Karpas-422 (cell line): ENCODE results near the gene SAMHD1. TPM values are rescaled to one million over a fixed set of nuclear protein-coding genes. Genes with fewer than 3 reads are reported as not detected.
"Not testable (repeated sequence)": the region's sequence is repeated elsewhere in the genome, so short reads cannot be mapped to it uniquely, and the experiment has no call there.

ENCODE experiments used
- DNase-seq: peaks from one replicate; pipeline ENCODE4 v3.0.0-alpha.2; 2015
- H2AFZ ChIP-seq: fragments of 200-600 bp; sonication (generic); 2 replicates; pipeline ENCODE4 v1.6.1; 2014; ENCODE audit warnings: antibody characterized with exemption, low read length, mixed read lengths
- H3K27ac ChIP-seq: fragments of 200-600 bp; sonication (generic); 2 replicates; pipeline ENCODE4 v1.5.1; 2014; ENCODE audit warnings: mild to moderate bottlenecking, low read length, moderate library complexity
- H3K27me3 ChIP-seq: fragments of 200-600 bp; sonication (generic); 2 replicates; pipeline ENCODE4 v1.6.1; 2014; ENCODE audit warnings: low read length, mixed read lengths
- H3K36me3 ChIP-seq: fragments of 200-600 bp; sonication (generic); 2 replicates; pipeline ENCODE4 v1.6.1; 2014; ENCODE audit warnings: low read length, mixed read lengths; ENCODE audit not compliant: insufficient read depth
- H3K4me1 ChIP-seq: fragments of 200-600 bp; sonication (generic); 2 replicates; pipeline ENCODE4 v1.6.1; 2014; ENCODE audit warnings: mild to moderate bottlenecking, low read length, mixed read lengths
- H3K4me2 ChIP-seq: fragments of 200-600 bp; sonication (generic); 2 replicates; pipeline ENCODE4 v1.6.1; 2014; ENCODE audit warnings: low read length, low read depth, mild to moderate bottlenecking; ENCODE audit not compliant: poor library complexity, severe bottlenecking
- H3K4me3 ChIP-seq: fragments of 200-600 bp; sonication (generic); 2 replicates; pipeline ENCODE4 v1.5.1; 2014; ENCODE audit warnings: mild to moderate bottlenecking, antibody characterized with exemption, low read length, mixed read lengths
- H3K79me2 ChIP-seq: fragments of 200-600 bp; sonication (generic); 2 replicates; pipeline ENCODE4 v1.6.1; 2014; ENCODE audit warnings: mild to moderate bottlenecking, low read length, mixed read lengths
- H3K9ac ChIP-seq: fragments of 200-600 bp; sonication (generic); 2 replicates; pipeline ENCODE4 v1.6.0; 2014; ENCODE audit warnings: low read length
- H3K9me2 ChIP-seq: fragments of 200-600 bp; sonication (generic), shearing (Covaris generic); replicated peaks from 2 replicates; pipeline ENCODE4 v1.6.0; 2014; ENCODE audit warnings: mild to moderate bottlenecking, low read length, moderate library complexity; ENCODE audit not compliant: insufficient read depth
- H3K9me3 ChIP-seq: fragments of 300-700, 200-600 bp; sonication (generic); 2 replicates; pipeline ENCODE4 v1.6.1; 2014; ENCODE audit warnings: low read length, mixed read lengths
- H4K20me1 ChIP-seq: fragments of 200-600 bp; sonication (generic); 2 replicates; pipeline ENCODE4 v1.6.1; 2014; ENCODE audit warnings: mild to moderate bottlenecking, antibody characterized with exemption, low read length, low read depth; ENCODE audit not compliant: insufficient read depth
- total RNA-seq: library from RNA; depleted of rRNA; stranded (reverse); fragments of >200 nt; shearing (Covaris generic); gene quantifications from 2 replicates; pipeline ENCODE4 v1.2.3, GENCODE V29; 2014; ENCODE audit warnings: low replicate concordance

The SAMHD1 gene
- total RNA-seq, 1 experiment from 2014 or later, result 28.7 TPM

DNA sequence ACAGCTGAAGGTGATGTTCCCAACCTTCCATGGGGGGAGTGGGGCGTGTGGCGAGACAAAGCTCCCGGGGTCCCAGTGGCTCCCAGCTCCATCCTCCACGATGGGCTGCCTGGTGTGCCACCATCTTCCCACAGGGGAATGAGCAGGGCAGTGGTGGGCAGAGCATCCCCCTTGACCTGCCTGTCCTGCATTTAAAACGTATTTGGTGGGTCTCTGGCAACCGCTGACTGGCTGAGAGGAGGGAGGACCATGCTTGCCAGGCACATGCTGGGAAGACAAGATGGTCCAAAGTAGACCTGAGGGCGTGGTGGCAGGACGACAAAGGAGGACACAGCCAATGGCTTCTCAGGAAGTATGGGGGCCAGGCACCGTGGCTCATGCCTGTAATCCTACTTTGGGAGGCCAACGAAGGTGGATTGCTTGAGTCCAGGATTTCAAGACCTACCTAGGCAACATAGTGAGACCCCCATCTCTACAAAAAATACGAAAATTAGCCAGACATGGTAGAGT is 70.7 kb downstream of the SAMHD1 start:
- H3K4me1 ChIP-seq, result no peaks in the 10 kb centered on the region
- no peak overlapping the region for H3K27ac ChIP-seq
- no peaks in the 10 kb centered on the region for H3K79me2 ChIP-seq
- H3K9ac ChIP-seq, result no peak overlapping the region
- H3K27me3 ChIP-seq, result no peaks in the 10 kb centered on the region
- H3K9me3 ChIP-seq, result no peaks in the 10 kb centered on the region
- no peak overlapping the region for H2AFZ ChIP-seq
- no peak overlapping the region for H3K4me3 ChIP-seq
- H3K36me3 ChIP-seq, result no peaks in the 10 kb centered on the region
- no peaks in the 10 kb centered on the region for H4K20me1 ChIP-seq
- H3K4me2 ChIP-seq, result no peak overlapping the region
- DNase-seq, result no peak
- H3K9me2 ChIP-seq, result no peaks in the 10 kb centered on the region

DNA sequence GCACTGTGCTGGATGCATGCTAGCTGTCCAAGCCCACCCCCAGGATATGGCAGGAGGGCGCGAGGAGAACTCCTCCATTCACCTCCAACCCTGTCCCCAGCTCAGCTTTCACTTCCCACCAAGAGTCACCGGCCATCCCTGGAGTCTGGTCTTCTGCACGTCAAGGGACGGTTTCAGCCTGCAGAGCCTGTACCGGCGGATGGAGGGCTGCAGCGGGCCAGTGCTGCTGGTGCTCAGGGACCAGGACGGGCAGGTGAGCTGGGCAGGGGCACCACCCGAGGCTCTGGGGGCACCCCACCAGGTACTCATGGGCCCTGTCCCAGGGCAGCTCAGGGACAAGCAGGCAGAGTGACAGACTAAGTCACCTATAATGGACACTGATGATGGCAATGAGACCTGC is 72.6 kb downstream of the SAMHD1 start:
- H3K27me3 ChIP-seq, result no peaks in the 10 kb centered on the region
- H3K36me3 ChIP-seq, result no peaks in the 10 kb centered on the region
- H3K9me2 ChIP-seq, result no peaks in the 10 kb centered on the region
- no peaks in the 10 kb centered on the region for H3K79me2 ChIP-seq
- DNase-seq, result no peak
- H3K4me3 ChIP-seq, result no peak overlapping the region
- no peaks in the 10 kb centered on the region for H3K4me1 ChIP-seq
- H3K4me2 ChIP-seq, result no peak overlapping the region
- no peak overlapping the region for H3K27ac ChIP-seq
- no peak overlapping the region for H2AFZ ChIP-seq
- H4K20me1 ChIP-seq, result no peaks in the 10 kb centered on the region
- no peaks in the 10 kb centered on the region for H3K9me3 ChIP-seq
- H3K9ac ChIP-seq, result no peak overlapping the region

DNA sequence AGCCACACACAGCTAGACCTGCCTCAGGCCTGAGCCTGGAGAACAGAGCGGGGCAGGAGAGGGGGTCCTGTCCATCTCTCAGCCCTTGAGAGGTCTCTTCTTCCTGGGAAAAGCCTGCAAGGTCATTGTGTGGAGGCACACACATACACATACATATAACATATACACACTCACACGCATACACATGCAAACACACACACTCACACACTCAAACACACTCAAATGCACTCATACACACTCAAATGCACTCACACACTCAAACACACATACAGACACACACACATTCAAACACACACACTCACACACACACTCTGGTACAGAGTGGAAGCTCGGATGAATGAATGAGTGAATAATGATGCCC is 75.1 kb downstream of the SAMHD1 start:
- Histone ChIP-seq H3K79me2 (no peaks in the 10 kb centered on the region), H3K9ac (no peak overlapping the region), H3K4me3 (no peak overlapping the region), H3K9me2 (no peaks in the 10 kb centered on the region), H3K4me2 (no peak overlapping the region), H3K27me3 (no peaks in the 10 kb centered on the region), H4K20me1 (no peaks in the 10 kb centered on the region), H2AFZ (no peak overlapping the region), H3K36me3 (no peaks in the 10 kb centered on the region), H3K27ac (no peak overlapping the region), H3K9me3 (no peaks in the 10 kb centered on the region), H3K4me1 (no peaks in the 10 kb centered on the region)
- DNase-seq, result no peak

DNA sequence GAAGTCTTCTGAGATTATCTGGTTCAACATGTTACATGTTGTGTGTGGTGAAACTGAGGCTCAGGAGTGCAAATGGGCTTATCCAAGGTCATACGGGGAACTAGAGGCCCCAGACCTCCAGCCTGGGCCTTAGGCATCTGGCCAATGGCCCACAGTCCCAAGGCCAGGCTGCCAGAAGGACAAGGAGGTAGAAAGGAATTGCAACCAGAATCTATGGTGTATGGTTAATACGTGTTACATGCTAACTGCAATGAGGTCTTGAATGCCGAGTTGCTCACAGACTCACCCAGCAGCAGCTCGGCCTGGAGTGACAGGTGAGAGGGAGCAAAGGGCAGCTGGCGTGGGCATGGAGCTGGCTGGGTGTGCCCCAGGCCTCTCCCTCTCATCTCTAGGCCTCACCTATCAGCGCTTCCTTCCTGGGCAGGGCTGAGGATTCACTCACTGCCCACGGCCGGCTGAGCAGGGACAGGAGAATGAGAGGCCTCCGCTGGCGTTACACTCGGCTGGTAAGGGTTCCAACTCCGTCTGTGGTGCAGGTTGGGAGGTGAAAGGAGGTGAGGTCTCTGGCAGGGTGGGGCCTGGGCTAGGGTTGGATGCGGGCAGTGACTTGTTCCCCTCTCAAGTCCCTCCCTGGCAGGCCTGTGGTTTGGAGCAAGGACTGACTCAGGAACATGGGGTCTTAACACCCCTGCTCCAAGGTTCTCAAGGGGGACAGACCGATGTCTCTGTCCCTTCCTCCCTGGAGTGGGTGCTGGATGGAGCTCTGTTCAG is 75.6 kb downstream of the SAMHD1 start, which contains the start of gene TLDC2:
Gene TLDC2, plus strand, starts transcription at position 437 of the 771 bp plus-strand sequence. Its CDS starts 37 bp downstream, at position 474.
- Histone ChIP-seq H3K36me3 (no peaks in the 10 kb centered on the region), H2AFZ (no peak within 1 kb of the TSS), H3K4me3 (no peak within 1 kb of the TSS), H3K27me3 (no peaks in the 10 kb centered on the region), H3K27ac (no peak within 1 kb of the TSS), H4K20me1 (no peaks in the 10 kb centered on the region), H3K9me3 (no peaks in the 10 kb centered on the region), H3K9ac (no peak within 1 kb of the TSS), H3K79me2 (no peaks in the 10 kb centered on the region), H3K4me1 (no peaks in the 10 kb centered on the region), H3K9me2 (no peaks in the 10 kb centered on the region), H3K4me2 (no peak within 1 kb of the TSS)
- DNase-seq, result no peak

DNA sequence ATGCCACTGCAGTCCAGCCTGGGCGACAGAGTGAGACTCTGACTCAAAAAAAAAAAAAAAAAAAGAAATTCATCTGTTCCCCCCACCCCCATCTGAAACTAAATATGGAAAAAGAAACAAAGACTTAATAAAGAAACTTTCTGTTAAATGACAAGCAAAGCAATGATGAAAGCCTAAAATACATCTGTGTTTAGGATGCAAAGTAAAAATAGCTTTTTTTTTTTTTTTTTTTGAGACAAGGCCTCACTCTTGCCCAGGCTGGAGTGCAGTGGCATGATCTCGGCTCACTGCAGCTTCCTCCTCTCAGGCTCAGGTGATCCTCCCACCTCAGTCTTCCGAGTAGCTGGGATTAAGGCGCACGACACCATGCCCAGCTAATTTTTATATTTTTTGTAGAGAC is 76.4 kb downstream of the SAMHD1 start:
- not testable (repeated sequence) for DNase-seq, H4K20me1 ChIP-seq, H2AFZ ChIP-seq, H3K4me1 ChIP-seq, H3K4me3 ChIP-seq, H3K9me2 ChIP-seq, H3K79me2 ChIP-seq, H3K9ac ChIP-seq, H3K9me3 ChIP-seq, H3K27me3 ChIP-seq, H3K27ac ChIP-seq, H3K36me3 ChIP-seq, H3K4me2 ChIP-seq

DNA sequence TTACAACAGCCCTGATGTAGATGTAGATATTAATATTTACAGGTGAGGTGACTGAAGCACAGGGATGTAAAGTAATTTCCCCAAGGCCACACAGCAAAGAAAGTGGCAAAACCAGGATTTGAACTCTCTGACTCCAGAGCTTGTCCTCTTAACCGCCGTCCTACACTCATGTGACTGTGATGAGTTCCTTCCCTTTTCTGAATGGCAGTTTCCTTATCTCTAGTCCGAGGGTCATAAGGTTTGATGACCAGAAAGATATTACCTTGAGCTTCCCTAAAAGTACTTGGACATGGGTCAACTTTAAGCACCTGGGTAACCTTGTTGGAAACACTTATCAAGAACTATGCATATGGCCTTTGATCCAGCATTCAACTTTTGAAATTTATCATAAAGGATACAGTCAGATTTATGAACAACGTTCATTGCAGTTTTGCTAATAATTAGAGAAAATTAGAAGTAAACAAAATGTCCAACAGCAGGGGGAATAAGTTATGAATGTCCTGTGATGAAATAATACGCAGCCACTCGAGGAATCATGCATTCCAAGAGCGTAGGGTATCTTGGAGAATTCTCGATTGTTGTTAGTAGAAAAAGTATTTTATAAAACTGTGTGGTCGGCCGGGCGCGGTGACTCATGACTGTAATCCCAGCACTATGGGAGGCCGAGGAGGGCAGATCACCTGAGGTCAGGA is 77.9 kb downstream of the SAMHD1 start:
- H3K4me1 ChIP-seq, result no peaks in the 10 kb centered on the region
- H3K79me2 ChIP-seq, result no peaks in the 10 kb centered on the region
- no peaks in the 10 kb centered on the region for H3K27me3 ChIP-seq
- H3K4me2 ChIP-seq, result no peak overlapping the region
- no peaks in the 10 kb centered on the region for H4K20me1 ChIP-seq
- H3K9me2 ChIP-seq, result no peaks in the 10 kb centered on the region
- H3K9ac ChIP-seq, result no peak overlapping the region
- H3K27ac ChIP-seq, result no peak overlapping the region
- no peak overlapping the region for H3K4me3 ChIP-seq
- no peaks in the 10 kb centered on the region for H3K9me3 ChIP-seq
- no peaks in the 10 kb centered on the region for H3K36me3 ChIP-seq
- DNase-seq, result no peak
- no peak overlapping the region for H2AFZ ChIP-seq

DNA sequence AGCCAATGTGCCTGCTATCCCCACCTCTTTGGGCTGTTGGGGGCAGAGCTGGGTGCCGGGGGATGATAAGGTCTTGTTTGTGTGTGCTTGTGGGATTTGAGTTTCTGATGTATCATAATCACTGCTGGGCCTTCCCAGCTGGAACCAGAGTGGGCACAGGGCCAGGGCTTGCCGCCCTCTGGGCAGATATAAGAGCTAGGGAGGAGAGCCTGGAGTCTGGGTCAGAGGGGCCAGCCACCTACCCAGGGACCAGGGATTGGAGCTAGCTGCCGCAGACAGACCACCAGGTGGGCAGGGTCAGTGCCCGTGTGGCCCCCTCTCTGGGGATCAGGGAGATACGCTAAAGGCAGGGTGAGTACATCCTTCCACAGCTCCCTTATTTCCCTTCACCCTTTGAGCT is 78.7 kb downstream of the SAMHD1 start:
- Histone ChIP-seq H3K36me3 (no peaks in the 10 kb centered on the region), H3K79me2 (no peaks in the 10 kb centered on the region), H4K20me1 (no peaks in the 10 kb centered on the region), H3K4me1 (no peaks in the 10 kb centered on the region), H3K4me2 (no peak overlapping the region), H3K9me3 (no peaks in the 10 kb centered on the region), H3K27ac (no peak overlapping the region), H3K4me3 (no peak overlapping the region), H3K9me2 (no peaks in the 10 kb centered on the region), H2AFZ (no peak overlapping the region), H3K9ac (no peak overlapping the region), H3K27me3 (no peaks in the 10 kb centered on the region)
- DNase-seq, result no peak

DNA sequence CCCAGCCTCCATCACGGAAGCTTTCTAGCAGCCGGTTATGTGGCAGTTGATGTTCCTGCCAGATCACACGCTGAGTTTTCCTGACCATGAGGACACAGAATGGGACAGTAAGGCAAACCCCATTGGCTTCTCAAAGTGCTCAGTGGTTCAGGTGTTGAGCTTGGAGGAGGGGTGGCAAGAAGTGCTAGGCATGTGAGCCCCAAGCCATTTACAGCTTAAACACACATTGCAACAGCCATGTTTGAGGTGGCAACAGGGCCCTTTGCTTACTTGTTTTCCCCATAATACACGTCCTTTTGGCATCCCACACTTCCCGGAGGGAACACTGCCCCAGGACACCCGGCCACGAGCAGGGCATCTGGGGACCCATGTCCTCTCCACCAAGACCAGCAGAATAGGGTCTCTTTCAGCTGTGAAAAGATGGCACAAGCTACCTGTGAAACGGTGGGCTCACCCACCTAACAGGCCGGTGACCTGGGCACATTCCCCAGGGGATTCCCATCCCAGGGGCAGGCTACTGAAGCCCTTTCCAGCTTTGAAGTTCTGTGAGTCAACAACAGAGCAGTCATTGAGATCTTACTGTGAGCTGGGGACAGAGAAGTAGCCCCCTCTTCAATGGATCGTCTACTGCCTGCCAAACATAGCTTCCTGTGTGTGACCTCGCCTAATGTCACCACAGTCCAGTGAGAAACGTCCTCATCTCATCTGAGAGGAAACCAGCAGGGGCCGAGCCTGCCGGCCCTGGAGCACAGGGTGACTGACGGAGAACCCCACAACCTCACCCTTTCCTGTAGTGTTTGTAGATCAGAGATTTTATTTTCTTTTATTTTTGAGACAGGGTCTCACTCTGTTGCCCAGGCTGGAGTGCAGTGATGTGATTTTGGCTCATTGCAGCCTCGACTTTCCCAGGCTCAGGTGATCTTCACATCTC is 79.6 kb downstream of the SAMHD1 start:
- no peaks in the 10 kb centered on the region for H3K36me3 ChIP-seq
- no peak overlapping the region for H3K9ac ChIP-seq
- no peaks in the 10 kb centered on the region for H4K20me1 ChIP-seq
- no peak overlapping the region for H3K27ac ChIP-seq
- H3K27me3 ChIP-seq, result no peaks in the 10 kb centered on the region
- peaks cover 1% of the 10 kb centered on the region for H3K4me1 ChIP-seq
- H3K9me3 ChIP-seq, result no peaks in the 10 kb centered on the region
- H3K79me2 ChIP-seq, result no peaks in the 10 kb centered on the region
- H3K4me3 ChIP-seq, result no peak overlapping the region
- no peak overlapping the region for H3K4me2 ChIP-seq
- no peak overlapping the region for H2AFZ ChIP-seq
- DNase-seq, result no peak
- no peaks in the 10 kb centered on the region for H3K9me2 ChIP-seq
